RWPE2 (cell line): Measurements from ENCODE around the gene NAV2.

Source experiments
- ATAC-seq: fragments of 200-7000 bp; cut with Tn5 transposase; 3 replicates; pipeline ENCODE4 v1.9.1; 2021; ENCODE audit warnings: low read depth
- DNase-seq: peaks from one replicate; pipeline ENCODE4 v3.0.0-alpha.2; 2020; ENCODE audit warnings: low spot score
- H3K27ac ChIP-seq: fragments of 450-650 bp; 2 replicates; pipeline ENCODE4 v1.5.1; 2017; ENCODE audit warnings: mild to moderate bottlenecking; ENCODE audit not compliant: poor library complexity, severe bottlenecking
- H3K27me3 ChIP-seq: fragments of 250-450 bp; sonication (Bioruptor Pico); 2 replicates; pipeline ENCODE4 v1.5.1; 2021; ENCODE audit warnings: mild to moderate bottlenecking, moderate library complexity; ENCODE audit not compliant: insufficient read depth, poor library complexity, severe bottlenecking
- H3K36me3 ChIP-seq: fragments of 250-450 bp; sonication (Bioruptor Pico); 2 replicates; pipeline ENCODE4 v1.5.1; 2020; ENCODE audit warnings: low read depth, mild to moderate bottlenecking, moderate library complexity
- H3K4me1 ChIP-seq: fragments of 250-450 bp; sonication (Bioruptor Pico); 2 replicates; pipeline ENCODE4 v1.5.1; 2021; ENCODE audit warnings: mild to moderate bottlenecking, moderate library complexity; ENCODE audit not compliant: insufficient read depth, poor library complexity, severe bottlenecking
- H3K4me3 ChIP-seq: fragments of 250-450 bp; sonication (Bioruptor Pico); 2 replicates; pipeline ENCODE4 v1.5.1; 2021; ENCODE audit warnings: mild to moderate bottlenecking, moderate library complexity; ENCODE audit not compliant: severe bottlenecking
- H3K9me3 ChIP-seq: fragments of 250-450 bp; sonication (Bioruptor Pico); 2 replicates; pipeline ENCODE4 v1.5.1; 2021; ENCODE audit warnings: mild to moderate bottlenecking, moderate library complexity; ENCODE audit not compliant: severe bottlenecking
- CTCF ChIP-seq: fragments of 450-650 bp; IDR thresholded peaks from one replicate; pipeline ENCODE4 v1.5.1; 2017; ENCODE audit warnings: mild to moderate bottlenecking, moderate library complexity; ENCODE audit not compliant: poor library complexity, severe bottlenecking

Gene NAV2

GRCh38 chr11:19970944-19971343 lies 258.3 kb downstream of the NAV2 start:
- Histone ChIP-seq H3K4me3 (no peak overlapping the region), H3K27ac (no peak overlapping the region), H3K27me3 (no peaks in the 10 kb centered on the region), H3K9me3 (no peaks in the 10 kb centered on the region), H3K4me1 (no peaks in the 10 kb centered on the region), H3K36me3 (no peaks in the 10 kb centered on the region)
- no peak for TF ChIP-seq CTCF
- no peak for ATAC-seq
- DNase-seq: no peak

GRCh38 chr11:19972091-19972490 lies 259.5 kb downstream of the NAV2 start:
- Histone ChIP-seq H3K27ac (no peak overlapping the region), H3K27me3 (no peaks in the 10 kb centered on the region), H3K4me1 (no peaks in the 10 kb centered on the region), H3K9me3 (no peaks in the 10 kb centered on the region), H3K36me3 (no peaks in the 10 kb centered on the region), H3K4me3 (no peak overlapping the region)
- ATAC-seq (no peak), DNase-seq (no peak)
- TF ChIP-seq CTCF: no peak

- no peak for ATAC-seq
- no peaks in the 10 kb centered on the region for H3K4me1 ChIP-seq
- H3K36me3 ChIP-seq: no peaks in the 10 kb centered on the region
- DNase-seq: no peak
- no peak overlapping the region for H3K4me3 ChIP-seq
- H3K27ac ChIP-seq: no peak overlapping the region
- no peaks in the 10 kb centered on the region for H3K9me3 ChIP-seq
- no peak for TF ChIP-seq CTCF
- no peaks in the 10 kb centered on the region for H3K27me3 ChIP-seq
These were observed 260.0 kb downstream of the NAV2 start for GRCh38 chr11:19972651-19973050.

- ATAC-seq: no peak
- H3K36me3 ChIP-seq: no peaks in the 10 kb centered on the region
- DNase-seq: no peak
- no peaks in the 10 kb centered on the region for H3K27me3 ChIP-seq
- H3K4me1 ChIP-seq: peaks cover 1% of the 10 kb centered on the region
- TF ChIP-seq CTCF: no peak
- H3K4me3 ChIP-seq: no peak overlapping the region
- no peaks in the 10 kb centered on the region for H3K9me3 ChIP-seq
- H3K27ac ChIP-seq: no peak overlapping the region
These were observed 260.5 kb downstream of the NAV2 start for GRCh38 chr11:19973136-19973635.

GRCh38 chr11:19974886-19975285 lies 262.2 kb downstream of the NAV2 start:
- Histone ChIP-seq H3K27me3 (no peaks in the 10 kb centered on the region), H3K27ac (no peak overlapping the region), H3K4me1 (peaks cover 15% of the 10 kb centered on the region), H3K9me3 (no peaks in the 10 kb centered on the region), H3K4me3 (no peak overlapping the region), H3K36me3 (no peaks in the 10 kb centered on the region)
- DNase-seq: no peak
- ATAC-seq: no peak
- TF ChIP-seq CTCF: no peak
